Effector CD8-positive, alpha-beta T cell (primary cell): ENCODE measurements around the gene QRFP.

Experiments
- DNase-seq: peaks from one replicate; lab custom pipeline; 2025; lab: John Stamatoyannopoulos, UW

QRFP gene

DNA sequence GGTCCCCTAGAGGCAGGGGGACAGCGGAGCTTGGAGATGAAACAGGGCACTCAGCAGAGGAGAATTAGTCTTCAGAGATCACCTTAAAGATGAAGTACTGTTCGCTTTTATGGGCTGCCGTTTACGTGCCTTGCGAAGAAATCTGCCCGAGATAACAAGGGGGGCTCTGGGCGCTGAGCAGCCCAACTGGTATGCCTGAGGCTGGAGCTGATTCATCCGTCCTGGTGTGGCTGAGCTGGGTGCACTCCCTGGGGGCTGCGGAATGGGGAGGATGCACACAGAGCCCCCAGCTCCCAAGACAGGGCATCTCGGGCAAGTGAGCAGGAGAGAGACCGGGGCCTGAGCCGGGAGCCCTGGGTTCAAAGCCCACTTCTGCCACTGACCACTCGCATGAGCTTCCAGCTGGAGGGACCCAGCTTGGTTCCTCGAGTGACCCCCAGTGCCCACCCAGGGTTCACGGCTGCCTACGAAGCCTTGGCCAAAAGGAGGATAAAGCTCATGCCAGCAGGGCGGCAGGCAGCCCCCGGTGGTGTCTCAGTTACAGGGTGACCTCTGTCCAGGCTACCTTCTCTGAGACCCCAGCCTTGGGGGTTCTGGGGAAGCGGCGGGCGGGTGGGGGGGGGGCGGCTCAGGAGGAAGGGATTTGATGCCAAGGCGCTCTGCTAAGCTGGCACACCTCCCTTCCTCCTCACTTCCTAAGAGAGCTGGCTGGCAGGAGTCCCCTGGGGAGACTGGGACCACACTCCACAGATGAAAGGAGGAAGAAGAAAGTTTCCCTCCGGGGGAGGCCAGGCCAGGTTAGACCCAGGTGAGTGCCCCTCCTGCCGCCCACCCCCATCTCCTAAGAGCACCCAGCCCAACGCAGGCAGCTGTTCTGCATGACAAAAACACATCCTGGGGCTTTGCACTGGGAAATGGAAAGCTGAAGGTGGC is 36.8 kb upstream of the QRFP start:
- no peak for DNase-seq

DNA sequence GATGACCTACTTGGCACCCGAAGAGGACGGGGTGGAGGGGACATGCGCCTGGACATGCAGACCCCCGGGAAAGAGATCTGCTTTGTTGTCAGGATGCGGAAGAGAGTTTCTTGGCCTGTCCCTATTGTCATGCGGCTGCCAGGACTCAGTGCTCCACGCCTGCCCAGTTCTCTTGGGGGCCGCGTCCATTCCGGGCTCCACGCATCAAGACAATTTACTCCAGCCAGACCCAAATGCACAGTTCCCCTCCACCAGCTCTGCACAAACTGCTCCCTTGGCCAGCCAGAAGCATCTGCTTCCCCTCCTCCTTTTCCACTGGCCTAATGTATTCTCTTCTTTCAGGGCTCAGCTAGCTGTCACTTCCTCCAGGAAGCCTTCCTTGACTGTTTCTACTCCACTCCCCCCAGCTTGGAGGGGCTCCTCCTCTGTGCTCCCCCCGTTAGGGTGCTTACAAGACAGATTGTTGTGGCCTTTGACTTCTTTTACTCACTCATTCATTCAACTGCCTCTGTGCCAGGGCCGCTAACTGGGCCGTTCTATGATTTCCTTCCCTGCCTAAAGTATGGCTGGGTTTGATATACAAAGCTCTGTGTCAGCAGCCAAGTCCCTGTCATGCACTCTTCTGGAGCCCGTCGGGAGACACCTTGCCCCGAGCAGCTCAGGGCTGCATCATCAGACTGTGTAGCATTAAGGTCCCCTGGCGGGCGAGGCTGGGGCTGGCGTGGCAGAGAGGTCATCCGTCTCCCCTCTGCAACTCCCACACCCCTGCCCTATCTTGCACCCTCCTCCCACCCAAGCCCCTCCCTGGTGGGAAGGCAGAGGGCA is 35.9 kb upstream of the QRFP start:
- no peak for DNase-seq

DNA sequence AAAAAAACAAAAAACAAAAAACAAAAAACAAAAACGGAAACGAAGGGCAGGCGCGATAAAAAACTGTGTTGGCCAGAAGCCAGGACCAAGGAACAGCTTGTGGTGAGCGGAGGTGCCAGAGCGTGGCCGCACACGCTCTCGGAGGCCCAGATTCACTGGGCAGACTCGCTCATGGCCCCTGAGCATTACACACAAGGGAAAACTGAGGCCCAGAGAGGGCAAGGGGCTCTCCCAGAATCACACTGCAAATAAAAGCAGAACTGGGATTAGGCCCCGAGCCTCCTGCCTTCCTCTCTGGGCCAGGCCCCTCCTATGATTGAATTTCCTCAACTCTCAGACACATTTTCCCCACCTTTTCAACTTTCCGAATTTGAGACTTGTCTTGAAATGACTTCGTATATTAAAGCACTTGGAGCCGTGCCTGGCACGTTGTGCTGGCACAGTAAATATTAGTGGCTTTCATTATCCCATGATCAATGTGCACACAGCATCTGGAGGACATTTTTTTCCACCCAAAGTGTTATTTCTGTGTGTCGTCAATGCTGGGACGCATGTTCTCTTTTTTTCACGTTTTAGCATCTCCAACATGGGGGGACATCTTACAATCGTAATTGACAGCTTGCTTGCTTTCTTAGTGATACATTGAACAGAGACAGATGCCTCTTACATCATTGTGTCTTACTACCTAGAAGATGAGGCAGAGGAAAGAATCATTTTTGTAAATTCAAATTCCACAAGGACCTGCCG is 35.1 kb upstream of the QRFP start:
- DNase-seq, result no peak

DNA sequence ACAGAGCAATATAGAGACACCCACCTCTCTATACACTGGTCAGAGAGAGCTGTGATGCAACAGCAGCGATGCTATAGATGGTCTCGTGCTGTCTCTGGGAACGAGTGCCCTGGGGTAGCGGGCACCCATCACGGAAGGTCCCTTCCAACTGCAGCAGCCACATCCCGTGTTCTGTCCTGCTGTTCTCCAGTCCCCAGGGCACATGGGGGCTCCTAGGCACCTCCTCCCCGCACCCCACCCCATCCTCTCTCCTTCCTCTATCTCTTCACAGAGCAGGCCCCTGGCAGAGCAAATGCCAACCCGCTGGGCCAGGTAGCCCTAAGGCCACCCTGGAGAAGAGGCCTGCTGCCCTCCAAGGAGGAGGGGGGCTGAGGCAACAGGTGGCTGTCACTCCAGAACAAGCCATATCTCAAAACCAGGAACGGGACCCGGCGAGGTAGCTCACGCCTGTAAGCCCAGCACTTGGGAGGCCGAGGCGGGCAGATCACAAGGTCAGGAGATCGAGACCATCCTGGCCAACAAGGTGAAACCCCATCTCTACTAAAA is 34.3 kb upstream of the QRFP start:
- DNase-seq, result no peak

DNA sequence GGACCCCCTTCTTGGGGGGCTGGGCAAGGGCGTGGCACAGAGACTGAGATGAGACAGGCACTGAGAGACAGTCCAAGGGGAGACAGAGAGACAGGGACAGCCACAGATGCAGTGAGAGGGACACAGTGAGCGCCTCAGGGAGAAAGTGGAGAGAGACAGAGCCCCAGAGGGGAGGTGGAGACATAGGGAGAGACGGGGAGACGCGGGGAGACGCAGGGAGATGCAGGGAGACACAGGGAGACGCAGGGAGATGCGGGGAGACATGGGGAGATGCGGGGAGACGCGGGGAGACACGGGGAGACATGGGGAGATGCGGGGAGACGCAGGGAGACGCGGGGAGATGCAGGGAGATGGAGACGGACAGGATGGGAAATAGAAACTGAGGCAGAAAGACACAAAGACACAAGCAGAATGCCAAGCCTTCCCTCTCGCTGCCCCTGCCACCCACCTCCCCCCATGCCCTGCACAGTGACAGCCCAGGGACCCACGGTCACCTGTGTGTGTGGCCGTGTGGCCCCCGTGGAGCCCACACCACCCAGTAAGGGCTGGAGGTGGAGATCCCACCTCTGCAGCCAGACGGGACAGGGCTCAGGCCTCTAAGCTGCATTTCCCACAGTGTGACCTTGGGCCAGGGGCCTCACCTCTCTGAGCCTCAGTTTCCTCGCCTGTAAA is 33.7 kb upstream of the QRFP start:
- DNase-seq, result no peak

DNA sequence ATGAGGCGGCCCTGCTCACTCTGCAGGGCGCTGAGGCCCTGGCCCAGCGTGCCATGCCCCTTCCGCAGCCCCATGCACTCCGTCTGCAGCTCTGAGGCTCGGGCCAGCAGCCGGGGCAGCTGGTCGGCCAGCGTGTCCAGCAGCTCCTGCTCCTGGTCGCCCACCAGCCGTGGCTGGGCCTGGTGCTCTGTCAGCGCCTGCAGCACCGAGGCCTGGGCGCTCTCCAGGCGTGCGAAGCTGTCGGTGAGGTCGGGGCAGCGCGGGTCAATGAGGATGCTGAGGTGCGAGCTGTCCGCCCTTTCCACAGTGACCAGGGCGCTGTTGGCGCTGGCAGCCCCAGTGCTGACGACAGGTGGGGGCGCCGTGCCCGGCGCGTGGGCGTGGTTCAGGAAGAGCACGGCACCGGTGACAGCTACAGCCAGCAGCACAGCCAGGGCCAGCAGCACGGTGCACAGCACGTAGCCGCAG is 33.0 kb upstream of the QRFP start:
- DNase-seq, result no peak

DNA sequence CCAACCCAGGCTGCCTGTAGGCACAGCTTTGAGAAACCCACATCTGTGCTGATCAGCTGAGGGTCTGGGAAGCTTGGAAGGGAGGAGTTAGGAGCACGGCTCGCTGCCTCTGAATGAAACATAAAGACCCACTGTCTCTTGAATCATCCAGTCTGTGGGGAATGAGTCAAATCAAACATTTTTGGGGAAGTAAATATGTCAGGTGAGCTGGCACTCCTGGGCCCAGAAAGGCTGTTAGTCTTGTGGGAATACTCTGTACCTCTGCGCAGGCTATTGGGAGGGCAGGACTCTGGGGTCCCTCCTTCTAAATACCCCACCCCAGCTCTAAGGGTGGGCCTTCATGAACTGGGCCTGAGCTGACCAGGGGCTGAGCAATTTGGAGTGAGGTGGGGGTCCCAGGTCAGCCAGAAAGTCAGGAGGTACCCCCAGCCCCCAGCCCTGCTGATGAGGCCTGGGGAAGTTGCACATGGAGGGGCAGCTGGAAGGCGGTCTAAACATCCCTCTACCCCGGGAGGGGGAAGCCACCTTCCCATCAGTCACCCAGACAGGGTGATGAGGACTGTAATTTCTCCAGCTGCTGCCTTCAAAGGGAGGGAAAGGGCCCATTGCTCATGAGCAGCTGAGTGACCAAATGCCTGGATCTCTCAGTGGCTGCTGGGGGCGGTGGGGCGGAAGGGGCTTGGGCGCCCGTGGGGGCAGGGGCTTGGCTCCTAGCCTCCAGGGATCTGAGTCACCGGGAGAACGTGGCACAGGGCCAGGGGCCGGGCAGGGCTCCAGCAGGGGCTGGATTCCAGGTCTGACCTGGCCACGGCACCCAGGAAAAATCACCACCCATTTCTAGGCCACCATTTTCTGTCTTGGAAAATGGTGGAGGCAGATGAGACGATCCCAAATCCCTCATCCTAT is 31.6 kb upstream of the QRFP start:
- DNase-seq, result no peak

DNA sequence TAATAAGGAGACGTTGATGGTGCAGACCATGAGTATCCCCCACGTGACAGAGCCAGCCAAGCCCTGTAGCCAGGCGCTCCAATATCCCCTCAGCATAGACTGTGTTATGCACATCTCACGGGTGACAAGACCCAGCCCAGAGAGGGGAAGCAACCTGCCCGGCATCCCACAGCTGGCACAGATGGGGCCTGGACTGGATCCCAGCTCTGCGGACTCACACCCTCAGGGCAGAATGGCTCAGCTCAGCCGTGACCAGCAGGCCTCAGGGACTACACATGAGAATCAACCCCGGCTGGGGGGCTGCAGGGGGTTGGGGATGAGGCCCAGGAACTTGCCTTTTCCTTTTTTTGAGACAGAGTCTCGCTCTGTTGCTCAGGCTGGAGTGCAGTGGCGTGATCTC is 30.7 kb upstream of the QRFP start:
- no peak for DNase-seq

DNA sequence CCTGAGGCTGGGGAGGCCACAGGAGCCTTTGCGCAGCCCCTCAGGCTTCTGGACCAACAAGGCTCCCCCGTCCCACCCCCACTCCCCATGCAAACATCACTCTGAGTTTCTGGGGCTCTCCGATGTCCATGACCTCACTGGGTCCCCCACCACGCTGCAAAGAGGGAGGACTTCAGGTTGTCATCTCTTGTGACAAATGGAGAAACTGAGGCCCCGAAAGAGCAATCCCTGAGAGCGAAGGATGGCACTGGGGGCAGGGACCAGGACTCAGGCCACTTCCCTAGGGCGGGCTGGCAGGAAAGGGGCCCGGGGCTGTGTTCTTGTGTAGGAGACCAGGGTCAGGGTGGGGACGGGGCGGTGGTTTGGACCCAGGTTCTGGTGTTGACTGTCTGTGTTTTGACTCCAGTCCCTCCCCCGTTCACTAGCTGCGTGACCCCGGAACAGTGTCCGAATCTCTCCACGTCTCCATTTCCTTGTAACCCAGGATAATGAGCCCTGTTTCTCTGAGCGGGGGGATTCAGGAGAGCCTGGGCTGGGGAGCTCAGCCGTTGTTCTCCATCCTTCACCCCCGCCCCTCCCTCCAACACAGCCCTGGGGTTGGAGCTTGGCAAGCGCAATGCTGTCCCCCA is 28.6 kb upstream of the QRFP start:
- DNase-seq, result no peak

DNA sequence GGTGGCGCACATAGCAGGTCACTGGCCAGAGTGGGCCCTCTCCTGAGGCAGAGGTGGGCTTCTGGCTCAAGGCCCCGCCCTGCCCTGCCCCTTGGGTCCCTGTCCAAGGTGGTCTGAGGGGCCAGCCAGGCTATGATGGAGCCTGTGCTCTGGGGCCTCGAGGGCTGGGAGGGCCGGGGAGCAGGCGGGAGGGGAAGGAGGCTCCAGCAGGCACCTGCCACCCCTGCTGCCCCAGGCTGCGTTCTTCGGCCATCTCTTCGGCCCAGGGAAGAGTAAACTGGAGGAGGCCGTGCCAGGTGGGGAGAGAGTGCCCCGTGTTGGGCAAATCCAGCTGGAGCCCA is 27.8 kb upstream of the QRFP start:
- no peak for DNase-seq

DNA sequence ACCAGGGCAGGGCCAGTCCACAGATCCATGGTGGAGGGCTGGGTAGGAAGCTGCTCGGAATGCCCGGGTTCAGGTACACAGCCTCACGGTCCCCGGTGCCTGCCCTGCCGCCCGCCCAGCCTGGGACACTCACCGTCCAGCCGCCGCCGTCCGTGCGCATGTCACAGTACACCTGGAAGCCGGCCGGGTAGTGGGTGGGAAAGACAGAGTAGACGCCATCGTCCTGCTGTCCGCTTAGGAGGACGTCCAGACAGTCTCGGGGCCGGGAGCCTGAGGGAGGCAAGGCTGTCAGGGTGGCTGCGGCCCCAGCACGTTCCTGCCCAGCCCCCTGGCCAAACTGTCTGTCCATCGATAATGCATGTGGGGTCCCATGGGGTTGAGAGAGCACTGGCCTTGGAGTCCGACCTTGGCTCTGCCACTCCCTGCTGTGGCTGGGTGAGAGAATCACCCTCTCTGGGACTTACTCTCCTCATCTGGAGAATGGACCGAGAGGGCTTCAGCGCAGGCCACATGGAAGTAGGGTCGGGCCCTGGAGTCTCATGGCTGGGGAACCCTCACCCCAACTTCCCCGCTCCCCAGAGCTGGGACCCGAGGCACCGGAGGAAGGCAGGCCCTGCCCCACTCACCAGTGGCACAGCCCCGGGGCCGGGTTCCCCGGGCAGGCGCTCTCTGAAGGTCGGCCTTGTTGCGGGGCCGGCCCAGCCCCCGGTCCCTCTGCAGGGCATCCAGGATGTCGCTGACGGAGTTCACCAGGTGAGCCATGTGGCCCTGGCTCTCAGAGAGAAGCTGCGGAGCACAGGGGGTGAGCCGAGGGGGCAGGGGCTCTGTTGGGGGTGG is 27.2 kb upstream of the QRFP start:
- DNase-seq, result no peak

DNA sequence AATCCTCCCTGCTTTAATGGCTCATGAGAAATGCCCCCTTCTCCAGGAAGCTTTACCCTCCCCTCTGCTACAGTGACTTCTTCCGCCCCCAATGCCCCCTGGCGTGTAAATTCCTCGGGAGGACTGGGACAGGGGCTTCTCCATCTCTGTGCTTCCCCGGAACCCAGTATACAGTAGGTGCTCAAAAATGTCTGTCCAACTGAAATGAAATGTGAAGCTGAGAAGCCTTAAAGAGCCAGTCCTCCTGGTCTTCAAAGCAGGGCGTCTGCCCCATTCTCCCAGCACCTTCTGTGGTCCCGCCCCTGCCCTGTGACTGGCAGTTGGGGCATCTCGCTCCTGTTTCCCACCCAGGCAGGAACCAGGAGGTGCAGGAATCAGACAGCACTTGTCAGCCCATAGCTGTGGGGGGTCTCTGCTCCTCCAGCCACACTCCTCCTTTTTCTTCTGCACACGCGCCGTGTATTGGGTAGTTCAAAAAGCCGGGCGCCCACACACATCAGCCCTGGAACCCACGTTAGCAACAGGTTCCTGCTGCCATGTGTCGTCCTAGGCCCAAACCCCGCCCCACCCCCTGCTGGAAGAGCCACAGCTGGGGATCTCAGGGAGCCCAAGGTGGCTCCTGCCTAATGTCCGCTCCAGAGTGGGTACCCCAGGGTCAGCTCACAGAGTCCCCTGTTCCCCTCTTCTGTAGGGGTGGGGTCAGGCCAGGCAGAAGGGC is 26.4 kb upstream of the QRFP start:
- no peak for DNase-seq

DNA sequence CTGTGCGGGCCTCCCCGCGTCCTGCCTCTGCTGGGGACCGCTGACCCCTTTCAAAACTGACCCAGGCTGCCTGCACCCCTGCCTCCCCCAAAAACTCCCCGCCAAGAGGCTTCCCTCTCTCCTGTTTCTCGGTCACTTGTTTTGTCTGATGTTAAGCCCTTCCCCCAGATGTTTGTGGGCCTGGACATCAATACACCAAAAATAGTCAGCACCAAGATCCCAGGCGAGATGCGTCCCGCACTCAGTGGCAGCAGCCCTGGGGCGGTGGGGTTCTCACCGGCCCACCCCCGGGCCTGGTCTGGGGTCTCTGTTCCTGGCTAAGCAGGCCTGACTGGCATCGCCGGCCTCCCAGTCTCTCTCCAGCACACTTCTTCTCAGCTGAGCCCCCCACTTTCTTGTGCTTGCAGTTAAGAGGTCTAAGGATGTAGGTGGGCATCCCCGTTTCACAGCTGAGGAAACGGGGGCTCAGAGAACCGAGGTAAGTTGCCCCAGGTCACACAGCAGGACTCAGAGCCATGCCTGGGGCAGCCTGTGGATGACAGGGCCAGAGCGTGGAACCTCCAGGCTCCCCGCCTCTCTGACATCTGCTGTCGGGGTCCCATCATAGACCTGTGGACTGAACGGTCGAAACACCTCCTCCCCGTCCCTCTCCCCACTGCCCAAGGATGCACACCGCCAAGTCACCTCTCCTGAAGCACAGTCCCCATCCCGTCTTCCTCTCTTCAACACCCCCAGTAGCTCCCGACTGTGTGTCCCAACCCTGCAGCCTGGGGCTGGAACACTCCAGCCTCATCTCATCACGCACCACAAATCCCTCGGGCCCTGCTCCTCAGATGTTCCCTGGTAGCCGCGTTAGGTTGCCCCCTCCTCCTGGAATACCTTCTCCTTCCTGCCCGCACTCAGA is 25.6 kb upstream of the QRFP start:
- DNase-seq, result no peak

DNA sequence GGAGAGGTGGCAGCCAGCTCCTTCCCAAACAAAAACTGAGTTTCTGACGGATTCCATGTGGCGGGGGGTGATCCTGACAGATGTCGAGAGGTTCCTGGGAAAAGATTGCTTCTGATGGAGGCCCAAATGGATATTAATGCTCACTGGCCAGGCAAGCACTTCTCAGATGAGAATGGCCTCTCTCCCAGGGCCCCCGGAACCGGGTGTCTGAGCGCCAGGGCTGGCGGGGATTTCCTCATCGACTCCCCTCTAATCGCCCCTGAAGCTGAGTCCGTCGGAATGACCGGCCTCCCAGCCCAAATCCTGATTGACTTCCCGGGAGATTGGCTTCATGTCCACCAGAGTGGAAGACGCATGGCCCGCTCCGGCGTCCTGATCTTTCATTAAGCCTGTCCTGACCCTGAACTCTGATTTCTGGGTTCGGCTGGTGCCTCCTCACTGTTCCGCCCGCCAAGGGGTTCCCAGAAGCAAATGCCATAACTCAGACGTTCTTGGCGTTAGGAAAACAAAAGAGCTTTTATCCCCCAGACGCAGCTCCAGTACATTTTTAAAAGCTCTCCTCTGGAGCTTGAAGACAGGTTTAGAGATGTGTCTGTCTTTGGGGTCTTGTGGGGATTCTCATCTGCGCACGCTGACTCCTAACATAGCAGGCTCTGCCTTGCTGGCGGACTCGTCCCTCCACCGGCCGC is 24.8 kb upstream of the QRFP start:
- DNase-seq, result no peak

DNA sequence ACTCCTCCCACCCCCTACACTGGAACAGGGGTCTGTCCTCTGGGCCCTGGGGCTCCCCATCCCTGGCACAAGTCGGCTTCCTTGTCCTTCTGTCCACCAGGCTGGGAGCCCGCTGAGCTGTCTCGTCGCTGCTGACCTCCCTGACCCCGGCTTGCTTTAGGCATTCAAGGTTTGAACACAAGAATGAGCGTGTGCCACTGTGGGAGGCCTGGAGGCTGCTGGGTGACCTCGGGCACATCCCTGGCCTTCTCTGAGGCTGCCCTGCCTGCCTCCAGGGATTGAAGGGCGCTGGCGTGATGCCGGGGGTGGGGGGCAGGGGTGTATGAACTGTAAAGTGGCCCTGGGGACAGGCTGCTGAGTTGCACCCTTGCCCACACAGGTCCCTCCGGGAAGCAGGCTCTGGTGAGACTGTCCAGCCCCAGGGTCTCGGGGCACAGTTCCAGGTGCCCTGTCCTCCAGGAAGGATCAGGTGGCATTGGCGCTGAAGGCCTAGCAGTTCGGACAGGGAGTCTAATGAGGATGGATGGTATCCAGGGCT is 24.2 kb upstream of the QRFP start:
- DNase-seq, result no peak

DNA sequence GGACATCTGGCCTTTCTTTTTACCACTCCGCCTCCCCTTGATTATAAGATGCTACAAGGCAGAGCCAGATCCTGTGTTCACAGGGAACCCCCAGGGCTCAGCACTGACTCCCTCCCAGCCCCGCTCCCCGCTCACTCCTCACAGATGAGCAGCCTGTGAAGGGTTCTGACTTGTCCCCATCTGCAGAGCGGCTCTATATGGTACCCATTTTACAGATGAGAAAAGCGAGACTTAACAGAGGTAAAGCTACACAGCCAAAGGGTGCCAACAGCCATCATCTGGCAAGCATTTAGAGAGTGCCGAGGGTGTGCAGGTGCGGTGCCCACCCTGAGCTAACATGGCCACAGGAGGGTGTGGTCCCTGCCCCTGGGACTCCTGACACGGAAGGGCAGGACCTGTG is 23.6 kb upstream of the QRFP start:
- DNase-seq, result no peak
